ENCODE measurements around the gene SRSF8. TPM values are rescaled to one million over a fixed set of nuclear protein-coding genes. Genes with fewer than 3 reads are reported as not detected.

Gene SRSF8
- total RNA-seq, 1 donor from 2014 or later, result 46.8 TPM

- H3K27ac Mint-ChIP-seq, result no peak overlapping the region
- DNase-seq, result no peak
- CTCF ChIA-PET, result no interaction called here
- ATAC-seq (ENCODE audit: low read depth), result no peak
- H3K4me3 Mint-ChIP-seq, result no peak overlapping the region
- H3K36me3 Mint-ChIP-seq (ENCODE audit: low read depth), result peaks cover 23% of the 10 kb centered on the region
- H3K9me3 Mint-ChIP-seq, result no peaks in the 10 kb centered on the region
- POLR2A ChIA-PET, result no interaction called here
- TF ChIP-seq CTCF (IDR thresholded peaks at IDR 0.05), result no peak
- peaks cover 38% of the 10 kb centered on the region for H3K4me1 Mint-ChIP-seq
- no peaks in the 10 kb centered on the region for H3K27me3 Mint-ChIP-seq
- intact Hi-C loops (cut with micrococcal nuclease), result no loop called here
These were observed 45.3 kb downstream of the SRSF8 start for GRCh38 chr11:95111923-95112540.

- peaks cover 14% of the 10 kb centered on the region for H3K36me3 Mint-ChIP-seq (ENCODE audit: low read depth)
- POLR2A ChIA-PET, result no interaction called here
These were observed 48.9 kb downstream of the SRSF8 start for GRCh38 chr11:95115597-95115996.

GRCh38 chr11:95119361-95120060, 52.8 kb downstream of the SRSF8 start:
- no peak for DNase-seq
- no peak for ATAC-seq (ENCODE audit: low read depth)
- Mint-ChIP-seq H3K4me1 (peaks cover 7% of the 10 kb centered on the region), H3K9me3 (peaks cover 8% of the 10 kb centered on the region), H3K27ac (no peak overlapping the region), H3K4me3 (no peak overlapping the region), H3K36me3 (ENCODE audit: low read depth) (peaks cover 6% of the 10 kb centered on the region), H3K27me3 (no peaks in the 10 kb centered on the region)
- intact Hi-C loops (cut with micrococcal nuclease), result no loop called here
- TF ChIP-seq CTCF (IDR thresholded peaks at IDR 0.05), result no peak
- ChIA-PET CTCF (interaction anchor here (1.3 kb wide), 1 partner anchor 18 kb away, joined by 3 read pairs; no protein-coding TSS in a partner anchor), POLR2A (no interaction called here)

More at GRCh38 chr11:95115597-95115996, 48.9 kb downstream of the SRSF8 start:
- Mint-ChIP-seq H3K4me1 (peaks cover 8% of the 10 kb centered on the region), H3K9me3 (peaks cover 8% of the 10 kb centered on the region), H3K4me3 (no peak overlapping the region), H3K27ac (no peak overlapping the region), H3K27me3 (no peaks in the 10 kb centered on the region)
- ATAC-seq (ENCODE audit: low read depth), result no peak
- intact Hi-C loops (cut with micrococcal nuclease), result no loop called here
- no peak for TF ChIP-seq CTCF (IDR thresholded peaks at IDR 0.05)
- CTCF ChIA-PET, result no interaction called here
- no peak for DNase-seq

Other genes with a start within 250 kb of the SRSF8 start
- 69.1 and 69.2 TPM in 2 replicates for gene CWC15, start 93.4 kb upstream of the SRSF8 start, total RNA-seq
- gene KDM4D, start 93.2 kb upstream of the SRSF8 start, total RNA-seq, result 0.67 and 0.93 TPM in 2 replicates
- not detected in 2 replicates for gene KDM4E, start 41.7 kb upstream of the SRSF8 start, total RNA-seq
- not detected in 2 replicates for gene KDM4F, start 17.5 kb upstream of the SRSF8 start, total RNA-seq
- 9.5 and 9.8 TPM in 2 replicates for gene ENDOD1, start 22.9 kb downstream of the SRSF8 start, total RNA-seq
- gene SESN3, start 164.3 kb downstream of the SRSF8 start, total RNA-seq, result 82.3 and 87.2 TPM in 2 replicates

All from activated B cell treated with CpG ODN at 0.5 μM for 24 hours (primary cell).